RWPE1 (cell line): ENCODE measurements around the gene ZNF385B.
"Not testable (repeated sequence)": the region's sequence is repeated elsewhere in the genome, so short reads cannot be mapped to it uniquely, and the experiment has no call there.

Experiments
- CTCF ChIA-PET: fragments of 350-600 bp; sonication (Branson Sonifier 250); formaldehyde crosslinking; extraction: SDS; loops from one replicate; lab custom pipeline; 2021; lab: Yijun Ruan, JAX
- POLR2A ChIA-PET: fragments of 400-600 bp; formaldehyde crosslinking; extraction: SDS; loops from one replicate; lab custom pipeline; 2020; ENCODE audit warnings: antibody characterized with exemption; ENCODE audit not compliant: low non-redundant PET; lab: Yijun Ruan, JAX
- DNase-seq: peaks from one replicate; pipeline ENCODE4 v3.0.0; 2012; ENCODE audit warnings: low spot score
- H3K27ac ChIP-seq: fragments of 450-650 bp; 2 replicates; pipeline ENCODE4 v1.5.1; 2017
- CTCF ChIP-seq: fragments of 450-650 bp; conservative IDR thresholded peaks from 2 replicates; pipeline ENCODE4 v1.5.1; 2017; ENCODE audit warnings: low read depth, mild to moderate bottlenecking

ZNF385B gene

GRCh38 chr2:179898873-179899272 lies 37.5 kb upstream of the ZNF385B start:
- TF ChIP-seq CTCF: 0 out of 2 replicates have a peak, but pooled peaks have one; percentile 19
- no peak for DNase-seq
- no peak overlapping the region for H3K27ac ChIP-seq
- ChIA-PET POLR2A (no interaction called here), CTCF (interaction anchor here (0.6 kb wide), 3 partner anchors 180 to 1893 kb away, joined by 3 to 4 read pairs (median 4); no protein-coding TSS in a partner anchor)

GRCh38 chr2:179893616-179894015 lies 32.2 kb upstream of the ZNF385B start:
- no peak overlapping the region for H3K27ac ChIP-seq
- ChIA-PET POLR2A (no interaction called here), CTCF (no interaction called here)
- no peak for DNase-seq
- TF ChIP-seq CTCF: no peak

GRCh38 chr2:179891237-179891636 lies 29.8 kb upstream of the ZNF385B start:
- TF ChIP-seq CTCF: no peak
- ChIA-PET POLR2A (no interaction called here), CTCF (no interaction called here)
- no peak for DNase-seq
- H3K27ac ChIP-seq: no peak overlapping the region

- TF ChIP-seq CTCF: no peak
- DNase-seq: no peak
- CTCF ChIA-PET: no interaction called here
- POLR2A ChIA-PET: no interaction called here
- H3K27ac ChIP-seq: no peak overlapping the region
Measured at GRCh38 chr2:179890666-179891065, 29.3 kb upstream of the ZNF385B start.

- DNase-seq, POLR2A ChIA-PET, CTCF ChIA-PET, H3K27ac ChIP-seq: not testable (repeated sequence)
Measured at GRCh38 chr2:179888642-179889041, 27.2 kb upstream of the ZNF385B start.

GRCh38 chr2:179884193-179884592 lies 22.8 kb upstream of the ZNF385B start:
- POLR2A ChIA-PET: no interaction called here
- TF ChIP-seq CTCF: no peak
- no peak for DNase-seq
- CTCF ChIA-PET: no interaction called here
- no peak overlapping the region for H3K27ac ChIP-seq

- TF ChIP-seq CTCF: no peak
- CTCF ChIA-PET: interaction anchor here (0.6 kb wide), 1 partner anchor 207 kb away, joined by 3 read pairs; no protein-coding TSS in a partner anchor
- no peak overlapping the region for H3K27ac ChIP-seq
- no peak for DNase-seq
- POLR2A ChIA-PET: no interaction called here
Measured at GRCh38 chr2:179882851-179883806, 21.7 kb upstream of the ZNF385B start.
